H9 (cell line): ENCODE results near the gene MOCOS. TPM values are rescaled to one million over a fixed set of nuclear protein-coding genes. Genes with fewer than 3 reads are reported as not detected.

ENCODE experiments used
- DNase-seq: peaks from one replicate; pipeline ENCODE4 v3.0.0-alpha.2; 2017
- H2AFZ ChIP-seq: one replicate; pipeline ENCODE4 v1.6.1; 2013; ENCODE audit warnings: mild to moderate bottlenecking, low read length, control low read depth, moderate library complexity
- H2AK5ac ChIP-seq: 2 replicates; pipeline ENCODE4 v1.6.1; 2013; ENCODE audit warnings: low read length, control low read depth, mixed read lengths; ENCODE audit not compliant: insufficient read length
- H2BK120ac ChIP-seq: one replicate; pipeline ENCODE4 v1.6.1; 2013; ENCODE audit warnings: low read depth, mild to moderate bottlenecking, low read length, control low read depth, inconsistent platforms; ENCODE audit not compliant: poor library complexity, severe bottlenecking
- H2BK12ac ChIP-seq: 2 replicates; pipeline ENCODE4 v1.6.1; 2013; ENCODE audit warnings: low read length, control low read depth, mixed read lengths, low read depth; ENCODE audit not compliant: insufficient read length
- H2BK15ac ChIP-seq: 2 replicates; pipeline ENCODE4 v1.6.1; 2013; ENCODE audit warnings: low read depth, low read length, control low read depth
- H2BK20ac ChIP-seq: one replicate; pipeline ENCODE4 v1.6.1; 2013; ENCODE audit warnings: low read depth, mild to moderate bottlenecking, low read length, control low read depth, inconsistent platforms; ENCODE audit not compliant: poor library complexity, severe bottlenecking
- H2BK5ac ChIP-seq: 2 replicates; pipeline ENCODE4 v1.6.1; 2013; ENCODE audit warnings: low read length, control low read depth, mixed read lengths; ENCODE audit not compliant: insufficient read length
- H3K14ac ChIP-seq: 2 replicates; pipeline ENCODE4 v1.6.1; 2013; ENCODE audit warnings: low read length, control low read depth; ENCODE audit not compliant: insufficient read depth
- H3K18ac ChIP-seq: 2 replicates; pipeline ENCODE4 v1.6.1; 2013; ENCODE audit warnings: low read depth, mild to moderate bottlenecking, mixed read lengths, low read length, control low read depth; ENCODE audit not compliant: insufficient read length
- H3K23ac ChIP-seq: 2 replicates; pipeline ENCODE4 v1.6.1; 2013; ENCODE audit warnings: low read length, control low read depth, mixed read lengths, low read depth; ENCODE audit not compliant: insufficient read length
- H3K23me2 ChIP-seq: 2 replicates; pipeline ENCODE4 v1.6.1; 2013; ENCODE audit warnings: low read depth, mild to moderate bottlenecking, mixed read lengths, low read length, control low read depth; ENCODE audit not compliant: insufficient read length, poor library complexity, severe bottlenecking
- H3K27ac ChIP-seq: 2 replicates; pipeline ENCODE4 v1.5.1; 2013; ENCODE audit warnings: low read length, control low read depth, mixed read lengths, low read depth; ENCODE audit not compliant: insufficient read length
- H3K27me3 ChIP-seq: 2 replicates; pipeline ENCODE4 v1.6.1; 2013; ENCODE audit warnings: low read length, control low read depth, inconsistent platforms; ENCODE audit not compliant: insufficient read depth
- H3K4ac ChIP-seq: 2 replicates; pipeline ENCODE4 v1.6.1; 2013; ENCODE audit warnings: low read depth, mild to moderate bottlenecking, control low read depth, inconsistent platforms, low read length, moderate library complexity
- H3K4me1 ChIP-seq: 2 replicates; pipeline ENCODE4 v1.6.1; 2013; ENCODE audit warnings: low read length, control low read depth, inconsistent platforms; ENCODE audit not compliant: insufficient read depth
- H3K4me2 ChIP-seq: 2 replicates; pipeline ENCODE4 v1.6.1; 2013; ENCODE audit warnings: low read length, control low read depth, mixed read lengths; ENCODE audit not compliant: insufficient read length, insufficient read depth
- H3K56ac ChIP-seq: 2 replicates; pipeline ENCODE4 v1.6.1; 2013; ENCODE audit warnings: low read depth, mild to moderate bottlenecking, mixed read lengths, low read length, control low read depth; ENCODE audit not compliant: insufficient read length
- H3K79me1 ChIP-seq: 2 replicates; pipeline ENCODE4 v1.6.1; 2013; ENCODE audit warnings: low read depth, mild to moderate bottlenecking, moderate library complexity, low read length, control low read depth, inconsistent platforms; ENCODE audit not compliant: insufficient read depth, poor library complexity, severe bottlenecking
- H3K79me2 ChIP-seq: 2 replicates; pipeline ENCODE4 v1.6.1; 2013; ENCODE audit warnings: low read length, control low read depth, inconsistent platforms; ENCODE audit not compliant: insufficient read depth
- H3K9ac ChIP-seq: 2 replicates; pipeline ENCODE4 v1.6.1; 2013; ENCODE audit warnings: low read length, control low read depth, mixed read lengths; ENCODE audit not compliant: insufficient read length; ENCODE audit errors: extremely low read depth
- H3K9me3 ChIP-seq: one replicate; pipeline ENCODE4 v1.6.1; 2013; ENCODE audit warnings: low read depth, low read length, inconsistent platforms; ENCODE audit not compliant: control insufficient read depth
- H3T11ph ChIP-seq: one replicate; pipeline ENCODE4 v1.6.1; 2013; ENCODE audit warnings: mild to moderate bottlenecking, low read length, control low read depth, inconsistent platforms
- H4K20me1 ChIP-seq: one replicate; pipeline ENCODE4 v1.6.1; 2013; ENCODE audit not compliant: control insufficient read depth, insufficient read length, insufficient read depth
- H4K5ac ChIP-seq: 2 replicates; pipeline ENCODE4 v1.6.1; 2013; ENCODE audit warnings: low read depth, mild to moderate bottlenecking, mixed read lengths, low read length, control low read depth; ENCODE audit not compliant: insufficient read length
- H4K8ac ChIP-seq: replicated peaks from 2 replicates; pipeline ENCODE4 v1.6.1; 2013; ENCODE audit warnings: low read length, control low read depth, mixed read lengths, low read depth; ENCODE audit not compliant: insufficient read length
- H4K91ac ChIP-seq: 2 replicates; pipeline ENCODE4 v1.6.1; 2013; ENCODE audit warnings: low read depth, mild to moderate bottlenecking, moderate library complexity, mixed read lengths, low read length, control low read depth; ENCODE audit not compliant: insufficient read length
- H3K27ac Mint-ChIP-seq, 3 experiments: 2 replicates in 2 of 3; 3 replicates in 1 of 3; pipeline ENCODE4 v1.8.0; 2020 to 2021; ENCODE audit warnings: mixed read lengths in 3 of 3, mild to moderate bottlenecking in 1 of 3, moderate library complexity in 1 of 3
- H3K27me3 Mint-ChIP-seq: 2 replicates; pipeline ENCODE4 v1.8.0; 2021; ENCODE audit warnings: low read depth, mild to moderate bottlenecking, moderate library complexity, mixed read lengths
- H3K36me3 Mint-ChIP-seq, 3 experiments: 2 replicates in 2 of 3; 3 replicates in 1 of 3; pipeline ENCODE4 v1.8.0; 2020 to 2021; ENCODE audit warnings: low read depth in 3 of 3, mixed read lengths in 3 of 3; ENCODE audit not compliant: insufficient read depth in 1 of 3
- H3K4me1 Mint-ChIP-seq, 2 experiments: 2 replicates each; pipeline ENCODE4 v1.8.0; 2020; ENCODE audit warnings: mixed read lengths in 2 of 2
- H3K4me3 Mint-ChIP-seq, 2 experiments: 2 replicates in 1 of 2; 3 replicates in 1 of 2; pipeline ENCODE4 v1.8.0; 2020 to 2021; ENCODE audit warnings: mild to moderate bottlenecking in 2 of 2, mixed read lengths in 2 of 2, moderate library complexity in 1 of 2
- H3K9me3 Mint-ChIP-seq, 2 experiments: 2 replicates in 1 of 2; 3 replicates in 1 of 2; pipeline ENCODE4 v1.8.0; 2020; ENCODE audit warnings: mild to moderate bottlenecking in 2 of 2, mixed read lengths in 2 of 2, moderate library complexity in 1 of 2
- CTCF ChIP-seq: fragments of 200-600 bp; sonication (generic); conservative IDR thresholded peaks from 3 replicates; pipeline ENCODE4 v1.8.0; 2021; ENCODE audit warnings: antibody characterized with exemption, mild to moderate bottlenecking
- WGBS: extraction: QIAGEN DNeasy Blood & Tissue Kit; methylation state at CpG from one replicate; pipeline ENCODE4 v1.1.7; 2013; ENCODE audit warnings: missing lambda C conversion rate, low lambda C conversion rate, mixed read lengths; ENCODE audit not compliant: insufficient read length; ENCODE audit errors: extremely low coverage; 5-methylcytosine and 5-hydroxymethylcytosine counted together
- total RNA-seq: library from RNA; stranded (reverse); gene quantifications from 2 replicates; pipeline ENCODE4 v1.2.1, GENCODE V29; 2021

The MOCOS gene
- total RNA-seq, 1 experiment from 2014 or later = 6.0 TPM

GRCh38 chr18:36273347-36273746 lies 86.0 kb downstream of the MOCOS start:
- H3K9me3 Mint-ChIP-seq = no peaks in the 10 kb centered on the region; a peak in 1 of 5 replicates
- Histone ChIP-seq H2BK5ac (no peak overlapping the region), H2BK12ac (no peak overlapping the region), H3K9me3 (no peaks in the 10 kb centered on the region), H2AK5ac (no peak overlapping the region), H3K56ac (no peak overlapping the region), H3K4me2 (no peak overlapping the region), H2BK120ac (no peak overlapping the region), H3K23ac (no peak overlapping the region), H2AFZ (no peak overlapping the region), H3K18ac (no peak overlapping the region), H4K8ac (no peak overlapping the region), H4K91ac (no peak overlapping the region), H3K79me1 (no peaks in the 10 kb centered on the region), H3T11ph (no peak overlapping the region), H3K14ac (no peak overlapping the region), H3K4me1 (no peaks in the 10 kb centered on the region), H4K20me1 (no peaks in the 10 kb centered on the region), H3K27me3 (no peaks in the 10 kb centered on the region), H3K79me2 (no peaks in the 10 kb centered on the region), H3K4ac (no peak overlapping the region), H2BK20ac (no peak overlapping the region), H3K23me2 (no peaks in the 10 kb centered on the region), H3K27ac (no peak overlapping the region), H3K9ac (no peak overlapping the region), H2BK15ac (no peak overlapping the region), H4K5ac (no peak overlapping the region)
- peaks cover 2% of the 10 kb centered on the region for H3K27me3 Mint-ChIP-seq
- H3K27ac Mint-ChIP-seq = no peak overlapping the region
- TF ChIP-seq CTCF = no peak
- no peak for DNase-seq
- WGBS = no CpG with 5 or more reads among the region's 8 CpGs
- no peak overlapping the region for H3K4me3 Mint-ChIP-seq
- H3K36me3 Mint-ChIP-seq = peaks cover 2 to 10% (median 4%) of the 10 kb centered on the region in 3 experiments; a peak in 5 of 7 replicates
- H3K4me1 Mint-ChIP-seq = no peaks in the 10 kb centered on the region
